NCI-H2029 (cell line): ENCODE data around the gene TSNAXIP1.
"Not testable (repeated sequence)": the region's sequence is repeated elsewhere in the genome, so short reads cannot be mapped to it uniquely, and the experiment has no call there.

Experiments
- DNase-seq: peaks from one replicate; lab custom pipeline; 2025; lab: John Stamatoyannopoulos, UW

Gene TSNAXIP1

DNA sequence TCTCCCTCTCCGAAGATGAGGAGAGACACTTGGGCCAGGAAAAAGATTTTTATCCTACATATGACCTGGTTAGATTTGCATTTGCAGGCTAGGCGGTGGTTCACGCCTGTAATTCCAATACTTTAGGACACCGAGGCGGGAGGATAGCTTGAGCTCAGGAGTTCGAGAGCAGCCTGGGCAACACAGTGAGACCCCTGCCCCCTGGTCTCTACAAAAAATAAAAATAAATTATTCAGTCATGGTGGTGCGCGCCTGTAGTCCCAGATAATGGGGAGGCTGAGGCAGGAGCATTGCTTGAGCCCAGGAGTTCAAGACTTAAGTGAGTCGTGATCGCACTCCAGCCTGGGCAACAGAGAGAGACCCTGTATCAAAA is 27.5 kb downstream of the TSNAXIP1 start:
- no peak for DNase-seq

DNA sequence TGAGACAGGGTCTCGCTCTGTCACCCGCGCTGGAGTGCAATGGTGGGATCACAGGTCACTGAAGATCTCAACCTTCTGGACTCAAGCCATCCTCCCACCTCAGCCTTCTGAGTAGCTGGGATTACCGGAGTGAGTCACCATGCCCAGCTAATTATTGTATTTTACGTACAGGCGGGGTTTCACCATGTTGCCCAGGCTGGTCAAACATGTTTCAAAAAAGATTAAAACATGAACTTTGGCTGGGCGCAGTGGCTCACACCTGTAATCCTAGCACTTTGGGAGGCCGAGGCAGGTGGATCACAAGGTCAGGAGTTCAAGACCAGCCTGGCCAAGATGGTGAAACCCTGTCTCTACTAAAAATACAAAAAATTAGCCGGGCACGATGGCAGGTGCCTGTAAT is 30.5 kb downstream of the TSNAXIP1 start:
- DNase-seq, result not testable (repeated sequence)

DNA sequence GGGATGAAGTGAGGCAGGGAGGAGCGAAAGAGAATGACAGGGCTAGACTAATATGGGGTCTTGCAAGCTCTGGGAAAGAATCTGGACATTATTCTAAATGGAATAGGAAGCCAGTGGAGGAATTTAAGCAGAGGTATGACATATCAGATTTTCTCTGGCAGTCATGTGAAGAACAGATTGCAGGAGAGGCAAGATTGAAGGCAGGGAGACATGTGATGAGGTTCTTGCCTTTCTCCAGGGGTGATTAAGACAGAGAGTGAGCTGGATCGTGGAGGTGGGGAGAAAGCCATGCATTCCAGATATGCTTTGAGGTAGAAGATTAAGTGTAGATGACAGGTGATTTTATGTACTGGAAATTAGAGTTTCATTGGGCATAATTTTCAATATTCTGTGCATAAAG is 31.1 kb downstream of the TSNAXIP1 start:
- DNase-seq, result no peak

DNA sequence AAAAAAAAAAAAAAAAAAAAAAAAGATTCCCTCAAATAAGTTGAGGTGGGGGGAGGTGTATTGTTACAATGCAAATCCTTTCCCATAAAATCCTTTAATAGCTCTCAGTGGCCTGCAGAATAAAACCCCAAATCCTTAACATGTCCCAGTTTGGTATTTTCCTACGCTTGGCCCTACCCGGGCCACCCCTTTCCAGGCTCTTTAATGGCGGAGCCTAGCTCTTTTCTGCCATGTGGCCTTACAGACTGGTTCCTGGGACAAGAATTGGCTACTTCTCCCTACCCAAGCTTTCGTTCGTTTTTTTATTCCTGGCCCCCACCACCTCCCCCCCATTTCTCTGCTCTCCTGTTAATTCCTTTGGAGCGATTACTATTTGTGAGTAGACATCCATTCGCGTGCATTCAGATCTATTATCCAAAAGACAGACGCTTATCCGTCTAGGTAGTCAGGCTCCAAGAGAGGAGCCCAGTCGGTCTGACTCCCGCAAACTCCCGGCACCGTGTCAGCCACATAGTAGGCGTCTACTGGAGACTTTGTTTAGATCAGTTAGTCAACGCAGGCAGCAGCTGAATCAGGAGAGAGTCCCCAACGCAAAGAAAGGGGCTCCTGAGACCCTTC is 34.6 kb downstream of the TSNAXIP1 start:
- no peak for DNase-seq

DNA sequence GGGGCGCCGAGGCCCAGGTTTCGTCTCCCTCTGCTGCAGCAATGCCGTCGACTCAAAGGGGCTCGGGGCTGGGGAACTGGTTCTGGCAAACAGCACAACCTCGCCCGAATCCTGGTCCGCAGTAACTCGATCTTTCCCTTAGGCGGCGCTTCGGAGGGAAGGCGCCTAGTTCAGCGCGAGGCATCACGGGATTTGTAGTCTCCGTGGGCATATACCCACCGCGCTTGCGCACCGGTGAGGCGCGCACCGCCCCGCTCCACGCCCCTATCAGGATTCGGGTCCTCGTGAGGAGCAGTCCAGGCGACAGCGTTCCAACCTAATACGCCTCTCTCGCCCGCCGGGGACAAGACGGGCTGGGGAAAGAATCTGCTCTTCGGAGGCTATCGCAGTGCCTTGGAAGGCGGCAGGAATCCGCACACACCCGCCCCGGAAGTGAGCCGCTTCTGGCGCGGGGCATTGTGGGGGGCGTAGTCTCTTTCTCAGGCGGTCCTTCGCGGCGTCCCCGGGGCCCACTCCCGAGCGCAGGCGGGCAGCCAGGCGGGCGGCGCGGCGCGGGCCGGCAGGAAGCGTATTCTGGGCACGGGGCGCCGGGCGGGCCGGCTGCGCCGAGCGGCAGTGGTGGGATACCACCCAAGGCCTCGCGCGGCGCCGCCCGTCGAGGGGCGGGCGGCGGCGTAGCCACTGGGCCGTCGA is 35.3 kb downstream of the TSNAXIP1 start, which contains the start of gene THAP11:
Gene THAP11 (plus strand): TSS at position 505 of the 693 bp plus-strand sequence. CDS start 235 bp downstream, outside the sequence.
- DNase-seq, result peak; percentile 80

DNA sequence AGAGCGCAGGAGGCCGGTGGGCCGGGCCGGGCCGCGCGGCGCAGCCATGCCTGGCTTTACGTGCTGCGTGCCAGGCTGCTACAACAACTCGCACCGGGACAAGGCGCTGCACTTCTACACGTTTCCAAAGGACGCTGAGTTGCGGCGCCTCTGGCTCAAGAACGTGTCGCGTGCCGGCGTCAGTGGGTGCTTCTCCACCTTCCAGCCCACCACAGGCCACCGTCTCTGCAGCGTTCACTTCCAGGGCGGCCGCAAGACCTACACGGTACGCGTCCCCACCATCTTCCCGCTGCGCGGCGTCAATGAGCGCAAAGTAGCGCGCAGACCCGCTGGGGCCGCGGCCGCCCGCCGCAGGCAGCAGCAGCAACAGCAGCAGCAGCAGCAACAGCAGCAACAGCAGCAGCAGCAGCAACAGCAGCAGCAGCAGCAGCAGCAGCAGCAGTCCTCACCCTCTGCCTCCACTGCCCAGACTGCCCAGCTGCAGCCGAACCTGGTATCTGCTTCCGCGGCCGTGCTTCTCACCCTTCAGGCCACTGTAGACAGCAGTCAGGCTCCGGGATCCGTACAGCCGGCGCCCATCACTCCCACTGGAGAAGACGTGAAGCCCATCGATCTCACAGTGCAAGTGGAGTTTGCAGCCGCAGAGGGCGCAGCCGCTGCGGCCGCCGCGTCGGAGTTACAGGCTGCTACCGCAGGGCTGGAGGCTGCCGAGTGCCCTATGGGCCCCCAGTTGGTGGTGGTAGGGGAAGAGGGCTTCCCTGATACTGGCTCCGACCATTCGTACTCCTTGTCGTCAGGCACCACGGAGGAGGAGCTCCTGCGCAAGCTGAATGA is 36.0 kb downstream of the TSNAXIP1 start:
- DNase-seq, result no peak

DNA sequence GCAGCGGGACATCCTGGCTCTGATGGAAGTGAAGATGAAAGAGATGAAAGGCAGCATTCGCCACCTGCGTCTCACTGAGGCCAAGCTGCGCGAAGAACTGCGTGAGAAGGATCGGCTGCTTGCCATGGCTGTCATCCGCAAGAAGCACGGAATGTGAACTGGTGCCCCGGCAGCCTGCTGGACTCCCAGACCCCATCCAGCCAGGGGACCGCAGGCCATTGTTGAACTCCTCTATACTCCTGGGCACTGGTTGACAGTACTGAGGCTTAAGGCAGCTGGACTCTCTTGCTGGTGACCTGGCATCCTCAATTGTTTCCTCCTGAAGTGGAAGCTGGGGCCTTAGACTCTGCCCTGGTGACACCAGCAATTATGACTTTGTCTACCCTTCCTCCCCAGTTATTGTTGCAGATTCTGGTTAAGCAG is 36.7 kb downstream of the TSNAXIP1 start:
- DNase-seq, result no peak

DNA sequence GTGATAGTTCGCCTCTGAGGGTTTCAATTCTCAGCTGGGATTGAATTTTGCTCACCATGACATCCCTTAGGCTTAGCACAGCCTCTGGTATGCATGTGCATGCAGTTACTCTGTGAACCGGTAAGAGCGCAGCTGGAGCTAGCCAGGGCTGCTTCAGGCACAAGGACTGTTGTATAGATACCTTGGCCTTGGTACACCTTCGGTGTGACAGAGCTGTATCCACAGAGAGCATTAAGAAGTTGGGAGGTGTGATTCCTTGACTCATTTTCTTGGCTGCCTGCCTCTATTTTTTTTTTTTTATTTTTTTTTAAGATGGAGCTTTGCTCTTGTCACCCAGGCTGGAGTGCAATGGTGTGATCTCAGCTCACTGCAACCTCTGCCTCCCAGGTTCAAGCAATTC is 37.8 kb downstream of the TSNAXIP1 start:
- no peak for DNase-seq

DNA sequence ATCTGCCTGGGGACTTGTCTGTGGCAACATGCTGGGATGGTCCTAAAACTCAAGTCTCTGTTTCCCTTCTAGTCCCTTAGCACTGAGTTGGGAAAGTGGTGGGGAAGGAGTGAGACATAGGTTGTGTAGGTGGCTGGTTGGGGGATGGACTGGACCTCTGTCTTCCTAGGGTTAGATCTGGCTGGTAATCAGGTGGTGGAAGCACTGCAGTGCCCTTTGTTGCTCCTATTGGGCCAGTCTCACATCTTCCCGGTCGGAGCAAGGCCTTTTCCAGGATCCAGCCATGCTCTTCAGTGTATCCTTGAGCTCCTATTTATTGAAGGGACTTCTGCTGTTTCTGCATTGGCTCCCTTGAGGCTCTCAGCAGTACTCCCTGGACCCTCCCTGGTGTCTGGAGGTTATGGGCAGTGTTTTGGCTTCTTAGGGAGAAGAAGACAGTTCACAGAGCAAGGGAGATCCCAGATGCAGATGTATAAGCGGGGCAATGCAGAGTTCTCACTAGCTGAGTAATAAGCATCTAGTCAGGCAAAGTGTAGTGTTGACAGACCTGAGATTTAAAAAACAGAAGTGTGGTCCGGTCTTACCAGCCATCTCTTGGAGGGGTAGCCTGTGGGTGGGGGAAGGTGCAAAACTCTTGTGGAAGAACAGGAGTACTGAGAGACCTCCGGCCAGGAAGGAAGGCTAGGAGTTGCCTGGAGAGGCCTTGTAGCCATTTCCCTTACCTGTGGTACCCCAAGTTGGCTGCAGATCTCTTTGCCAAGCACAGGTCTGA is 38.8 kb downstream of the TSNAXIP1 start:
- DNase-seq, result no peak

DNA sequence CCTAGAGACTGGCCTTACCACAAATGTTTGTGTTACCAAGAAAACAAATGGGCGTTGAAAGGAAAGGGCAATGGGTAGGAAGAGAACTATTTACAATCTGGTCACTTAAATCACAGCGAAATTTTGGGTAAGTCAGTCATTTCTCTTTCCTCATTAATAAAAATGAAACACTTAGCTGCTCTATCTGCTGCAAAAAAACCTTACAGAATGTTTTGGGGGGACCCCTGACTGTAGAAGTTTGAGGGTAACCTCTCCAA is 39.3 kb downstream of the TSNAXIP1 start:
- no peak for DNase-seq

DNA sequence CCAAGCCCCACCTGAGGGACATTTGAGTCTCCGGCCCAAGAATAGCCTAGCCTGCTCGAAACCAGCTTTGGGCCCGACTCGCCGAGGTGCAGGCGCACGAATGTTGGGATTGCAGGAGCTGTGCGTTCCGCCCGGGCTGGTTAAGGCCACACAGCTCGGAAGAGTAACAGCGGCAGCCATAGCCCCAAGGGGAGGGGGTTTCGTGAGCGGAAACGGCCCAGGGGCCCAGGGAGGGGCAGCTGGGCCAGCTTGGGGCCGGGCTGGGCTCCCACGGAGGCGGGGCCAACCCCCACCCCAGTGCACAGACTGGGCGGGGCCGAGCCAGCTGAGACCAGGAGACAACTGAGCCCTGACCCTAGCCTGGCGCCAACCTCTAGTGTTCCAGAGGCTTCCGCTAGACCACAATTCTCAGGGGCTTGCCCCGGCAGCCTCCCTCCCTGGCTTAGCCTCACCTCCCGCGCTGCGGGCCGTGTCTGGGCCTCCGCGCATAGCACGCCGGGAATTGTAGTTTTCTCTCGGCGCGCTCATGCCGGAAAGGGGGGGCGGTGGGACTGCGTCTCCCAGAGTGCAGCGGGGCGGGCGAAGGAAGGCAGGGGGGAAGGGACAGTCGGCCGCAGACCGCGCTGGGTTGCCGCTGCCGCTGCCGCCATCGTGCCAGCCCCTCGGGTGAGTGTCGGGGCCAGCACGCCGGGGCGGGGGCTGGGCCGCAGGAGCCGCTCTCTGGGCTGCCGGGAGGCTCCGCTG is 39.8 kb downstream of the TSNAXIP1 start, which contains the start of gene NUTF2:
Gene NUTF2 (plus strand): TSS at position 614 of the 744 bp plus-strand sequence. CDS start 18,198 bp downstream, outside the sequence.
- DNase-seq, result peak; percentile 85

DNA sequence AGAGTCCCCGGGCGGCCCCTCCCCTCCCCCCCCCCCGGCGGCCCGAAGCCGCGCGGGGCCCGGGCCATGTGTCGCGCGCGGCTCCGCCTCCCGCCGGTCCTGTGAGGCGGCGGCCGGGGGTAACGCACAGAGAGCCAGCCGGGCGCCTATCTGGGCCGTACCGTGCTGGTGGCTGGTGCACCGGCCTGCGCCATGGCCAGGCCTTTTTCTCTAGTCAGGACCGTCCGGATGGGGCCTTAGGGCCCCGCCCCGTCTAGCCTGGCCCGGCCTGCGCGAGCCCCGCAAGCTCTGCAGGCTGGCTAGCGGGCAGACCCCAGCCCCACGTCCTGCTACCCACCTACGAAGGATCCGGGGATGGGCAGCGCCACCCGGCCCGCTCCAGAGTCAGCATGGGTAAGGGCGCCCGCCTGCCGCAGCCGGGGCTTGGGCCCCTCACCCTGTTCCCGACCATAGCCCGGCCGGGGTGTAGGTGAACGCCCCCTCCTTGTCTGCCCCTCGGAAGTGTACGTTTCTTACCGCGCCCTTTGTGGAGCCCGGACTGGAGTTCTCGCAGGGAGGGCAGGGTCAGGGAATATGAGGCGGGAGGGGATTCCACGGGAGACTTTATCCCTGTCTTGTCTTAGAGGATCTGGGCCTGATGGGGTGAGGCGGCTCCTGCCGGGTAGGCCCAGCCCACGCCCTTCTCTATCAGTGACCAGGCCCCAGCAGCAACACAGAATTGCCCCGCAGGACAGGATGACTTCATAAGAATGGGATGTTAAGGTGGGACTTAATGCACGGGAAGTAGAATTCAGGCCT is 40.6 kb downstream of the TSNAXIP1 start, which contains the start of gene CENPT:
Gene CENPT (minus strand): TSS at position 630 of the 798 bp plus-strand sequence. CDS start 13,834 bp downstream, outside the sequence.
- no peak for DNase-seq

DNA sequence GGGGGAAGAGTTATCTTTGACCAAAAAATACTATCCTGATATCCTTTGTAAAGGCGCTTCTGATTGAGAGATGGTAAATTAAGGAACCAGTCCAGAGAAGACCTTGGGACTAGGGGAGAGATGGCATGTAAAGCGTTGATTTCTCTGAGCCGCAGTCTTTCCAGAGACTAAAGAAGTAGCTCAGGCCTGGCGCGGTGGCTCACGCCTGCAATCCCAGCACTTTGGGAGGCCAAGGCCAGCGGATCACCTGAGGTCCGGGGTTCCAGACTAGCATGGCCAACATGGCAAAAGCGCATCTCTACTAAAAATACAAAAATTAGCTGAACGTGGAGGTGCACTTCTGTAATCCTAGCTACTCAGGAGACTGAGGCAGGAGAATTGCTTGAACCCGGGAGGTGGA is 41.4 kb downstream of the TSNAXIP1 start:
- DNase-seq, result no peak

DNA sequence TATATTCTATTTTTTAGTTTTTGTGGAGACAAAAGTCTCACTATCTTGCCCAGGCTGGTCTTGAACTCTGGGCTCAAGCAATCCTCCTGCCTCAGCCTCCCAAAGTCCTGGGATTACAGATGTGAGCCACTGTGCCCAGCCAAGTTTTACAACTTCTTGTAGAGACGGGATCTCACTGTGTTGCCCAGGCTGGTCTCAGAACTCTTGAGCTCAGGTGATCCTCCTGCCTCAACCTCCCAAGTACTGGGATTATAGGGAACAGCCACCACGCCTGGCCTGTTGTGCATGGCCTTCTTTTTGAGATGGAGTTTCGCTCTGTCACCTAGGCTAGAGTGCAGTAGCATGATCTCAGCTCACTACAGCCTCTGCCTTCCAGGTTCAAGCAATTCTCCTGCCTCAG is 47.0 kb downstream of the TSNAXIP1 start:
- DNase-seq, result no peak

DNA sequence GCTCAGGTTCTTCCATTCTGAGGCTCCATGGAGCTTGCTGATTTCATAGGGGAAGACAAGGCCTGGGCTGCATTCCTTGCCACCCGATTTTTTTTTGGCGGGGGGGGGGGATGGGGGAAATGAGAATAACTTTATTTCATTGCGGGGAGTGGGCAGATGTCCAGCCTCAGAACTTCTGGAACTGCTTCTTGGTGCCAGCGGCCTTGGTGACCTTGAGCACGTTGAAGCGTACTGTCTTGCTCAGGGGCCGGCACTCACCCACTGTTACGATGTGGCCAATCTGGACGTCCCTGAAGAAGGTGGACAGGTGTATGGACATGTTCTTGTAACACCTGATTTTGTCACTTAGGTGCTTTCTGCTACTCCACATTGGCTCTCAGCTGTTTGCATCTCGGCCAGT is 49.1 kb downstream of the TSNAXIP1 start:
- no peak for DNase-seq

DNA sequence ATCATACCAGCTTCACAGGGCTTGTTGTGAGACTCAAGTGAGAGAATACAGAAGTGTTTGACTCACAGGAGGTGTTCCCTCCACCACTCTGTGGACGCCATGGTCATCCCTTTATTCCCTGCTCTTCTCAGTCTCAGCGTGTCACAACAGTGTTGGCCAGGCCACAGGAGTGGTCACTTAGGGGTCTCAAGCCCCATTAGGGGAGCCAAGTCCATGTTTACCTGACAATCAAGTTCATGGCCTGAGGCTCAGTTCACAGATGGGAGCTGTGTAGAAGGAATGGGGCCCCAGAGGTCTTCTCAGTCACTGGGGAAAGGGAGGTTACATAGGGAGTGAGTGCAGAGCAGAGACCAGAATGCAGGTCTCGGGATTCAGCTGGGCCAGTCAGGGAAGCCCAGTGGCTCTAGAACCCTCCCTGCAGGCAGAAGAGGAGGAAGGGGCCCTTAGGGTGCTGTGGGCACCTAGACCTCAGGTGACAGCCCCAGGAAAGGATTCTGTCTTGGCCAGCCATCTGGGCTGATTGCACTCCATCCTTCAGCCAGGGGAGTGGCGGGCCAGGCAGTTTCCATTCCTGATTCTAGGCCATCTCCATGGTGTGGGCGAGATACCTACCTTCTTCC is 50.3 kb downstream of the TSNAXIP1 start:
- DNase-seq, result no peak

DNA sequence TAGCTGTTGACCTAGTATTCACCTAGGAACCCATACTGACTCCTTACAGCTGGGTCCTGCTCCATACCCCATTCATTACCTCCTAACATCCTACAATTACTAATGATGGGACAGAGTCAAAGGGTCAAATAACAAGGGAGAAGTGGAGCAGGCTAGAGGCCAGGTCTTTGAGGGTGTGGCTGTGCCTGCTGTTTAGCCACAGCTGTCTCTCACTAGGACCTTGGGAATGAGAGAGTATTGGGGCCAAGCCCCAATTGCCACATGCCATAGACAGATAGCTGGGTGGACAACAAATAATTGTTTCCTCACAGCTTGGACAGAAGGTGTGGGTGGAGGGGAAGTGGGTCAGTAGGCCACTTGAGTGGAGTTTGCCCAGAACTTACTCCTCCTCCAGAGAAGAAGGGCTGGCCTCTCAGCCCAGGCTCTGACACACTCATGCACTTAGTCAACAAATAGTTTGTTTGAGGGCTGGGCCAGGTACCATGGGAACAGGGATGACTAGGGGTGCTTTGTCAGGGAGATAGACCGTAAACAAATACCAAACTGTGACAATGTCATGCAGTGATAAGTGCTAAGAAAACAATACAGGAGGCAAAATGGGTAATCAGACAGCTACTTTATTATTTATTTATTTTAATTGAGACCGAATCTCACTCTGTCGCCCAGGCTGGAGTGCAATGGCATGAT is 51.0 kb downstream of the TSNAXIP1 start:
- peak; percentile 62 for DNase-seq

DNA sequence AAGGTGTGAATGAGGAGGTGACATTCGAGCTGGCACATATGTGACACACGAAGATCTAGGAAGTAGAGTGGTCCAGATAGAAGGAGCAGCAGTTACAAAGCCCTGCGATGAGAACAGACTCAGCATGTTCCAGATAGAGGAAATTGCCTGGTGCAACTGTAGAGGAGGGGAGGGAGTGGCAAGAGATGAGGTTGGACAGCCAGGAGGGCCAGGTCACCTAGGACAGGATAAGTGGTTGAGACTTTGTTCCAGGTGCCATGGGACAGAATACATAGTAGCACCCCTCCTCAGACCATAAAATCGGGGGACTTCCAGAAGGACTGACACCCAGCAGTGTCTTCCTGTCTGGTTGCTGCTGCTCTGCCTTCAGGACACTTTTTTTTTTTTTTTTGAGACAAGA is 51.8 kb downstream of the TSNAXIP1 start:
- no peak for DNase-seq

DNA sequence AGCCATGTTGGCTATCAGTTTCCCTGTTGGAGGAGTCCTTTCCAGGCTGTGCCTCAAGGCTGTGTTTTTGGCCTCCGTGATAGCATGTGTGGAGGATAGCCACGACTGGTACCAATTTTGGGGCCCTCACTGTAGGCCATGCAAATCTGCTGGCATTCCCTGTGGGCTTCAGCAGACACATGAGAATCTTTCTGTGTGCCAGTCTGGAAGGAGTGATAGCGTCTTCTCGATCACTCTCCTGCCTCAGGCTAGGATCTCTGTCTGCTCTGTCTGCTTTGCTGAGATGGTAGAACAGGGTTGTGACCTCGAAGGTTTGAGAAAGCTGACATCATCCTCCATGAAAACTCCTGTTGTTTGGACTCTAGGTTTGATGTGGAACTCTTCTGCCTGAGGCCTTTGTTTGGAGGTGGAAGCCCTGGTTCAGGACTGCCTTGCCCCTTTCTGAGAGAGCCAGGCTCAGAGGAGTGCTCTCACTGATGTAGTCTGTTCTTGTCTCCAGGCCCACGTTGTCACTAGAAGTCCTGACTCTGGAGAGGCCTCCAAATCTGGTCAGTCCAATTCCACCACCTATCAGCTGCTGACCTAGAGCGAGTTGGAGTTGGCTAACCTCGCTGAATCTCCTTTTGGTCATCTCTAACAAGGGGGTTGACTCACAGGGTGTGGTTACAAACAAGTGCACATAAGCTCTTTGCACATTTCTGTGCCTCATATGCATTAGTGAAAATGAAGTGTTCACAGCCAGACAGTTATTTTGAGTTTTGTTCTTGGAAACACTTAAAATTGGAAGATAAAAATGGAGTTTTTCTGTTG is 54.1 kb downstream of the TSNAXIP1 start:
- DNase-seq, result no peak
